Measurements from ENCODE around the gene CX3CR1.

Gene CX3CR1

GRCh38 chr3:39279745-39280517 lies at the start of gene CX3CR1:
Gene CX3CR1, minus strand, starts transcription at chr3:39280036. Its CDS starts 13,527 bp downstream, at chr3:39266509.
- no peak within 1 kb of the TSS for H3K4me3 ChIP-seq (ENCODE audit: low read depth, low read length)
- CTCF ChIA-PET: interaction anchor here (0.7 to 8.3 kb wide), 4 partner anchors 10 to 287 kb away, joined by 3 to 69 read pairs (median 6); no protein-coding TSS in a partner anchor
- no peaks in the 10 kb centered on the region for H3K4me1 ChIP-seq (ENCODE audit: control insufficient read depth, insufficient read depth, low read length)
- POLR2A ChIA-PET: no interaction called here
- no peaks in the 10 kb centered on the region for H3K9me3 ChIP-seq (ENCODE audit: control insufficient read depth, insufficient read depth, low read depth, low read length)
- TF ChIP-seq ZNF623 (tag by site-specific recombination; IDR thresholded peaks at IDR 0.05) (no peak), ZNF211 (tag by site-specific recombination; IDR thresholded peaks at IDR 0.05; ENCODE audit: low read depth) (no peak), ZNF626 (tag by site-specific recombination; IDR thresholded peaks at IDR 0.05) (no peak), ZNF24 (tag by site-specific recombination; IDR thresholded peaks at IDR 0.05) (no peak), ZNF362 (tag by site-specific recombination; IDR thresholded peaks at IDR 0.05) (no peak), PRDM6 (tag by site-specific recombination; IDR thresholded peaks at IDR 0.05) (no peak), ZNF350 (tag by site-specific recombination; IDR thresholded peaks at IDR 0.05) (no peak), ZNF701 (tag by site-specific recombination; IDR thresholded peaks at IDR 0.05) (no peak), ZNF549 (tag by site-specific recombination; IDR thresholded peaks at IDR 0.05) (no peak), ZNF138 (tag by site-specific recombination; IDR thresholded peaks at IDR 0.05; ENCODE audit: borderline replicate concordance) (no peak), ZXDB (tag by site-specific recombination; IDR thresholded peaks at IDR 0.05) (no peak), ZNF16 (tag by site-specific recombination; IDR thresholded peaks at IDR 0.05; ENCODE audit: low read depth) (no peak), ZNF132 (tag by site-specific recombination; IDR thresholded peaks at IDR 0.05; ENCODE audit: borderline replicate concordance) (no peak), AEBP2 (tag by site-specific recombination; IDR thresholded peaks at IDR 0.05; ENCODE audit: borderline replicate concordance) (no peak), ZNF335 (tag by site-specific recombination; conservative IDR thresholded peaks at IDR 0.05) (no peak), ZNF560 (tag by site-specific recombination; IDR thresholded peaks at IDR 0.05; ENCODE audit: borderline replicate concordance) (no peak), ZNF664 (tag by site-specific recombination; IDR thresholded peaks at IDR 0.05) (no peak), ZNF610 (tag by site-specific recombination; IDR thresholded peaks at IDR 0.05; ENCODE audit: borderline replicate concordance) (no peak)
- no peaks in the 10 kb centered on the region for H3K36me3 ChIP-seq (ENCODE audit: control insufficient read depth in 2 of 2, insufficient read depth in 1 of 2, low read length in 2 of 2)
- H3K27ac ChIP-seq (ENCODE audit: extremely low read depth, low read depth, low read length): no peak within 1 kb of the TSS

- Histone ChIP-seq H3K9me3 (ENCODE audit: control insufficient read depth, insufficient read depth, low read depth, low read length) (no peaks in the 10 kb centered on the region), H3K4me3 (ENCODE audit: low read depth, low read length) (no peak within 1 kb of the TSS), H3K36me3 (ENCODE audit: control insufficient read depth in 2 of 2, insufficient read depth in 1 of 2, low read length in 2 of 2) (no peaks in the 10 kb centered on the region), H3K27ac (ENCODE audit: extremely low read depth, low read depth, low read length) (no peak within 1 kb of the TSS), H3K4me1 (ENCODE audit: control insufficient read depth, insufficient read depth, low read length) (no peaks in the 10 kb centered on the region)
- TF ChIP-seq ZNF248 (tag by site-specific recombination; IDR thresholded peaks at IDR 0.05): no peak
- CTCF ChIA-PET: no interaction called here
- POLR2A ChIA-PET: no interaction called here
Observed at GRCh38 chr3:39329493-39329892, 49.7 kb upstream of the CX3CR1 start, which contains the start of gene CCR8. Gene CCR8, plus strand, starts transcription at chr3:39329709. Its CDS starts 2,623 bp downstream, at chr3:39332332.
